AG08395 (cell line): ENCODE measurements around the gene PDCD1LG2.
"Not testable (repeated sequence)": the region's sequence is repeated elsewhere in the genome, so short reads cannot be mapped to it uniquely, and the experiment has no call there.

ENCODE experiments used
- DNase-seq: peaks from one replicate; pipeline ENCODE4 v3.0.0; 2012; ENCODE audit warnings: mixed read lengths, low spot score

The PDCD1LG2 gene

DNA sequence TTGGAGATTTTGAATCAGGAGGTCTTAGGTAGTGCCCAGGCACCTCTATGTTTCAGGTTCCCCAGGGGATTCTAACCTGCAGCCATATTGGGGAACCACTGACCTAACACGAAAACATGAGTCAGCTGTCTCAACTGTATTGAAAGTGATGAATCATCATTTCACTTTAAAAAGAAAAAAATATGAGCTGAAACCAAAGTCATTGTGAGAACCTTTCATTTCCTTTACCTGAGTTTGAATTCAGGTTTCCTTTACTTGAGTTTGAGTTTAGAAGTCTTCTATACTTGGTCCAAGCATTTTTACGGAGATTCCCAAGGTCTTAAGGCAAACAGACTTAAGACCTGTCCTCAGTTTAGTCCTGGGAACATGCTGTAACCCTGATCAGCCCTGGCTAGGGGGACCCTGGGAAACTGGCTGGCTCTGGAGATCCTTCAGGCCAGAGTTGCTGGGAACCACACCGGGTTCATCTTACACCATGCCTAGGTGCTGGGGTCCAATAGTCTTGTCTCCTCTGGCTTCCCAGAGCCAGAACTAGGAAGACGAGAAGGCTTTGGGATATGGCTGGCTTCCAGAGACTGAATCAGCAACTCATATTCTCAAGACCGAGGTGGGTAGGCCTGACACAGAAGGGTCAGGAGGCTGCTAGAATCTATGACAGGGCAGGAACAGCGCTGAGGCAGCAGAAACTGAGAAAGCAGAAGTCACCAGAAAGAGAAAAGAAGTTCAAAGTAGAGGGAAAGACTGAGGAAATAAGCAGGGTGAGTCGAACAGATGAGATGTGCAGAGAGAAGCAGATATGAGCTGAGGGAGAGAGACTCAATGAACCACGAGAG lies 16.4 kb upstream of the PDCD1LG2 start:
- peak; percentile 62 for DNase-seq

DNA sequence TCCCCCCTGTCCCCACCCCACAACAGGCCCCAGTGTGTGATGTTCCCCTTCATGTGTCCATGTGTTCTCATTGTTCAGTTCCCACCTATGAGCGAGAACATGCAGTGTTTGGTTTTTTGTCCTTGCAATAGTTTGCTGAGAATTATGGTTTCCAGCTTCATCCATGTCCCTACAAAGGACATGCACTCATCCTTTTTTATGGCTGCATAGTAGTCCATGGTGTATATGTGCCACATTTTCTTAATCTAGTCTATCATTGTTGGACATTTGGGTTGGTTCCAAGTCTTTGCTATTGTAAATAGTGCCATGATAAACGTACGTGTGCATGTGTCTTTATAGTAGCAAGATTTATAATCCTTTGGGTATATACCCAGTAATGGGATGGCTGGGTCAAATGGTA lies 15.6 kb upstream of the PDCD1LG2 start:
- DNase-seq = not testable (repeated sequence)

DNA sequence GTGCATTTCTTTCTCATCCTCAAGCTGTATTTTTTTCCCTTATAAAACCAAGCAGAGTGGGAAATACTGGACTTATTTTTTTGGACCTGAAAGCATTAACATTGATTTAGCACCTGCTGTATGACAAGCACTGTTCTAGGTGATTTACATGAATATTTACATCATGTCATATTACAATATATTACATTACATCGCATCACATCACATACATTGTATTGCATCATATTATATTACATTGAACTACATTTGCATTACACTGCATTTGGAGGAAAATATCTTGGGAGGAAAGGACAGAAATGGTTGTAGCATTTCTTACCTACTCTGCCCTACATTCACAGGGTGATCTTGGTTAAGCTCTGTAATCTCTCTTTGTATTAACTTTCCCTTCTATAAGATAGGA lies 11.2 kb upstream of the PDCD1LG2 start:
- no peak for DNase-seq

DNA sequence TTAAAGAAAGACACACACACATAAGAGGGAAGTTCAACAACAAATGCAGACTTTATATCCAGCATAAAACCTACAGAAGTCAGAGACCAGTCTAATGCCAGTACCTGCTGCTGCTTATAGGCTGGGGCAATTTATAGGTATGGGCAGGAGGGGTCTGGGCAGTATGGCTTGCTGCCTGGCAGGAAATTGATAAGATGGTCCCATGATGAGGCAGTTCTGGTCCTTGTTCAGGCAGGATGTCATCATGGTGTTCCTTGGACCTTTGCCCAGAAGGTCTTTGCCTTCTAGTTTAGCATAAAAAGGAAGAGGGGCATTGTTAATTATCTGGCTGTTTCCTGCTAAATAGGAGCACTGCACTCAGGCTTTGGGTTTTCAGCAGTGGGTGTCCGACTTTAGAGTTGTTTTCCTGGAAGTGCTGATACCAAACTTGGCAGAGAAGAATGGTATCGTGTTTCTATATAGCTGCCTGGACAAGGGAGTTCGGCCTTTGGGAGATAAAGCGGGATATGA lies 10.4 kb upstream of the PDCD1LG2 start:
- DNase-seq = no peak

DNA sequence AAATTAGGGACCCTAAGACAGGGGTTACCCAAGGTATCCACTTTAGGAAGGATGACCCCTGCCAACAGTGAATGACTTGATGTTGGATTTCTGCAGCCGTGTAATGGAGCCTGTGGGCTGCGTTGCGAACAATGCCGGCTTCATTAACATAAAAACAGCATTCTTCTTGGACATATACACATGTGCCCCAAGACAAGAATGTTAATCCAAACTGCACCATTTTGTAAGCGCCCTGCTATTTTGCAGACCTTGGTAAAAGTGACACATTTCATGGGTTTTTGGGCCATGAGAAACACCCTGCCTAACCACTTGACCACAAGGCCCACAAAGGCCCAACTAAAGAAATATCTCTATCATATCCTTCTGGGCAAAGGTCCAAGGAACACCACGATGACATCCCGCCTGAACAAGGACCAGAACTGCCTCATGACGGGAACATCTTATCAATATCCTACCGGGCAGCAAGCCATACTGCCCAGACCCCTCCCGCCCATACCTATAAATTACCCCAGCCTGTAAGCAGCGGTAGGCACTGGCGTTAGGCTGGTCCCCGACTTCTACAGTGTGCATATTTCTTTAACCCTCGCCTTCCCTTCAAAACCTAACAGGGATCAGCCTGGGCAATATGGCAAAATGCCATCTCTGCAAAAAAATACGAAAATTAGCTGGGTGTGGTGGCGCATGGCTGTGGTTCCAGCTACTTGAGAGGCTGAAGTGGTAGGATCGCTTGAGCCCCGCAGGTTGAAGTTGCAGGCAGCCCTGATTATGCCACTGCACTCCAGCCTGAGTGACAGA lies 9.7 kb upstream of the PDCD1LG2 start:
- DNase-seq = no peak

DNA sequence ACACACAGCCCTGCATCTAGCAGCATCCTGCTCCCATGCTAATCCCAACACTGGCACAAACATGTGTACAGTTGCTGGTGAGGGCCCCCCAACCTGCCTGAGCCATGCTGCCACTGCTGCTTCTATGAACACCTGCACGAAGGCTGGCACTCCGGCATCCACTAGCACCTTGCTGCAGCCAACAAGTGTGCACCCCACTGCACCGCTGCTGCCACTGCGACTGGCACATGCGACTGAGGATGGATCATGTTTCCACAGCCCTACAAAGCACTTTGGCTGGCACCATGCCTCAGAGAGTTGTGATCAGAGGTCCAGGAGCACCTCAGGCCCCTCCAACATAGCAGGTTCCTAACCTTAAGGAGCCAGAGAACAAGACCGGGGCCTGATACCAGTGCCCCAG lies 7.8 kb upstream of the PDCD1LG2 start:
- DNase-seq = no peak

DNA sequence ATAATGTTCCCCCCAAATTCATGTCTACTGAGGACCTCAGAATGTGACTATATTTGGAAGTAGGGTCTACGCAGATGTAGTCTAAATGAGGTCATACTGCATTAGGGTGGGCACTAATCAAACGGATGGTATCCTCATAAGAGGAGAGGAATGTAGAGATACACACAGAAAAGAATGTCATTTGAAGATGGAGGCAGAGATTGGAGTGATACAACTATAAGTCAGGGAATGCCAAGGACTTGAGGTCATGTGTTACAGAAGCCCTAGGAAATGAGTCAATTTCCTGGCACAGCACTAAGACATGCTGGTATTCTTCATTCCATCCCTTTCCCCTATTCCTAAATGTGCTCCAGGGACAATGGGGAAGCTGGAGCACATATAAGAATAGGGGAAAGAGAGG lies 758 bp upstream of the PDCD1LG2 start:
- peak; percentile 80 for DNase-seq

DNA sequence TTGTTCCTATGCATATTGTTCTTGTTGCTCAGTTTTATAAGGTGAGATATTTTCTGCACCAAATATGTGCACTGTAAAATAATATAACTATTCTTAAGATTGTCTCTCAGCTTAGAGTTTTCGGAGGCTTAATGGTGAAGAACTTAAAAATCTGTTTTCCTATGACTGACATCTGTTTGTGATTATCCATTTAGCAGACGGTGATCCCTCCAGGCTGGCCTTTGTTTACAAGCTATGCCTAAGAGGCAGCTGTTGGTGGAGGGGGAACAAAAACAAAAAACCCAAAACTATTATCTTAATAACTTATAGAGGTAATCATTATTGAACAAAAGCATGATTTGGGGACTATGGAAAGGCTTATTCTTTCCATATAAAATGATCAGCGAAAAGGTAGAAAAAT lies 658 bp downstream of the PDCD1LG2 start:
- no peak for DNase-seq

DNA sequence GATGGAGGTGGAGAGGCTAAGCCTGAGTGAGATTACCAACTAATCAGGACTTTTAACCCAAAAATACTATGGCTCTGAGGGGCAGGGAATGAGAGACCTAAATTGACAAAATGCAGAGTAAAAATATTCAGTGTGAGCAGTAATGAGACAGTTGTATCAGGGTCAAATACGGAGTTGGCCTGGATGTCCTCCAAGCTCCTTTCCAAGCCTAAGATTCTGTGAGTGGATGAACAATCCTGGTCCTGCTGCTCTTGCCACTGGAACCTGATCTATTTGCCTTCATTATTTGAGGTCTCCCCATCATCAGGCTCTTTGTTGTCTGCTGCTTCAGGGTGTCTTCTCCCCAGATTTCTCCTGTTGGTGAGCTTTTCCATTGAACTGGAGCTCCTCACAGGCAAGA lies 1.1 kb downstream of the PDCD1LG2 start:
- no peak for DNase-seq

DNA sequence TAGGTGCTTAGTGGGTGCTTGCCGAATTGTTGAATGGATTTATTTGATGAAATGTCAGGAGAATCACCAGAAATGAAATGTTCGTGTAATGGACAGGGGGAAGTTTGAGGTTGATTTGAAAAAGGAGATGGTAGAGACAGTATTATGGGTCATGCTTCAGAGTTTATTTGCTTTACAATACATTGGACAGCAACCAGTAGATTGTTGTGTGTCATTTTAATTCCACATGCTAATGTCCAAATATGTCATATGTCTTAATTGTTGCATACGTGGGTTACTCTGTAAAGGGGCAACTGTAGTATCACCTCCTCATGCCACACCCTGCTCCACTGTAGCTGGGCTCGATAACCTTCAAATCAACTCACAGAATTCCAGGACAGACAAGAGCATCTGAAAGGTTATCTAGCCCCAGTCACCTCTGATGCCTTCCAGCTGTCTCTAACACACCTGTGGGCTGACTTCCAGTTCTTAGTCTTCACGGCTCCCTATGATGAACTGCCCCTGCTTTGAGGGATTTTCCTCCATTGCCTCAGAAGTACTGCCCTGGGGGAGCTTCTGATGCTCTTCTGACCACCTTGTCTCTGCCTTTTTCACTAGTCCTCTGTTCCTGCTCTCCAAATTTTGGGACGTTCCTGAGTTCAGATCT lies 1.7 kb downstream of the PDCD1LG2 start:
- DNase-seq = no peak

DNA sequence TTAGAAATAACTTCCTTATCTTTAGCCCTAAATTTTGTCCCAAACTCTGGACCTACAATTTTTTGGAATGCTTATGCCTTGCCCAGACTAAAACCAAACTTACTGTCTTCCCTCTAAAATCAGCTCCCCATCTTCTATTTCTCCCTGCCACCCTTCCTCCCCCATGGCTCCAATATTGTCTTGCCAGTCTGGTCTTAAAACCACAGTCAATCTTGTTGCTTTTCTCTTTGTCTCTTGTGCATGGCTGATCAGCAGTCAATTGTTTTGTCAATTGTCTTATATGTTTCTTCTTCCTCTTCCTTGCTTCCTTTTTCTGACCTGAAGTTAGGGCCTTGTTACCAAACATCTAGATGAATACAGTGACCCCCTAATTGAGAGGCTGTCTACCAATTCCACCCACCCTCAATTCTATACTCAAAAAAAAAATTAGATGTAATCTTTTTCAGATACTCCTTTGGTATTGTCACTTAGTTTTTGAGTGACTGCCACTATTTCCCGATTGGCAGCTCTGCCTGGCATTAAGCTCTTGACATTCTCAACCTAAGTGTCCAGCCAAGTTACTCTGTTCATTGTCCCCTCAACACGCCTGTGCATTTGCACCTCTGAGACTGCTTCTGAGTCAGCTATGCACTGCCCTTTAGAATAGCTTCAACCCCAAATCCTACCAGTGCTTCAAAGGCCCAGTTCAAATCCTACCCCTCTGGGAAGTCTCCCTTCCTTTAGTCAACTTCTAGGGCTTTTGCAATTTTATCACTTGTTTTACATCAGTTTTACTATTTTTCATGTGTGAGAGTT lies 2.5 kb downstream of the PDCD1LG2 start:
- no peak for DNase-seq

DNA sequence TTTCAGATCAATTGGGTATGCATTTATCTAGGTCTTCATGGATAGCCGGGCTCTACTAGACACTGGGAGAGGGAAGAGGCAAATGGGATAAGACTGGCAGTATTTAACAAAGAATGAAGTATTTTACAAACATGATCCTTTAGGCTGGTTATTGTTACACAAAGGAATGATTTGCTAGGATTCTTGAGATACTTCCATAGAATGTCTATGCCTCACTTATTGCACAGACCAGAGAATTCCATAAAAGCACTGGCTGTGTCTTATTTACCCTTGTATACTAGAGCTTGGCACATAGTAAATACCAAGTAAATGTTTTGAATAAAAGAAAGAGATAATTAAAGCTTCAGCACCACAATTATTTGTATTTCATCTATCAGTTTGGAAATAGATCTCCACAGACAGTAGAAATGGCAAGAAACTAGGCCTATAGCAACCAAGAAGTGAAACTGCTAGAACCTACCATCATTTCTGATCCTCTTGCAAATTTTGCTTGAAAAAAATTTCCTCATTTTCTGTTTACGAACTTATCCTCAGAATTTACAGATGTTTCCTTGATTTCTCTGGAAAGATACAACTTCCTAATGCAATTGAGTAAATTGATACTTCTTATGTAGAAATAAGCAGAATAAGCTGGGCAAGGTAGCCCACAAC lies 3.8 kb downstream of the PDCD1LG2 start:
- no peak for DNase-seq

DNA sequence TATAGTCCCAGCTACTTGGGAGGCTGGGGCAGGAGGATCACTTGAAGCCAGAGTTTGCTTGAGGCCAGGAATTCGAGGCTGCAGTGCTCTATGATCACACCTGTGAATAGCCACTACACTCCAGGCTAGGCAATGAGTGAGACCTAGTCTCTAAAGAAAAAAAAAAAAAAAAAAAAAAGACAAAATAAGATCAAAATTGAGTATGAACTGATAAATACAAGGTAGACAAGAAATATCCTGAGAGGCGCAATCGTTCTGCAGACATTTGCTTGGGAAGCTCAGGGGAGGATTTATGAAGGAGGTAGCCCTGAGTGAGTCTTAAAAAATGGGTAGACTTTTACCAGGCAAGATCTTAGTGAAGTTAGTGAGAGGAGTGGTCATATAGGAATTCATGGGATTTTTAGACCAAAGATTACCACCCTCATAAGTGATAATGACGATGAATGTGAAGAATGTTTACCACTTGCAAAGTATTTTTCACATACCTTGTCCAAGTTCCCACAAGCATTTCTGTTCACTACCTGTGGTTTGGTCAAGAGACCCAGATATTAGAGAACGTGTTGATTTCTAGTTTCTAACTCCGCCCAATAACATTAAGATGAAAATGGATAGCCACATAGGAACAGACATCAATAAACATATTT lies 4.4 kb downstream of the PDCD1LG2 start:
- DNase-seq = no peak

DNA sequence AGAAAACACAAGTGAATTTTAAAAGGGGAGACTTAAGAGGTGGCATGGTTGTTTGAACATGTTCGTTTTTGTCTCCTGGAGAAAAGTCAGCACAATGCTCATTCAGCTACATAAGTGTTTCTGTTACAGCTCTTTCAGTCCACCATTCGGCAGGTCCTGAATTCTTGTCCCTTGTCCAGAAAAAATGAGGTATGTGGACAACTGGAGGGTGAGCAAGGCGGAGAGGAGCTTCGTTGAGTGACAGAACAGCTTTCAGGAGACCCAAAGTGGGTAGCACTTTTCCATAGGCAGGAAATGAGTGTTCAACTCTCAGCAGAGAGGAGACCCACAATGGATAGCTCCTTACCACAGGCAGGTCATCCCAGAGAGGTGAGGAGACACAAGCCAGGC lies 4.9 kb downstream of the PDCD1LG2 start:
- no peak for DNase-seq

DNA sequence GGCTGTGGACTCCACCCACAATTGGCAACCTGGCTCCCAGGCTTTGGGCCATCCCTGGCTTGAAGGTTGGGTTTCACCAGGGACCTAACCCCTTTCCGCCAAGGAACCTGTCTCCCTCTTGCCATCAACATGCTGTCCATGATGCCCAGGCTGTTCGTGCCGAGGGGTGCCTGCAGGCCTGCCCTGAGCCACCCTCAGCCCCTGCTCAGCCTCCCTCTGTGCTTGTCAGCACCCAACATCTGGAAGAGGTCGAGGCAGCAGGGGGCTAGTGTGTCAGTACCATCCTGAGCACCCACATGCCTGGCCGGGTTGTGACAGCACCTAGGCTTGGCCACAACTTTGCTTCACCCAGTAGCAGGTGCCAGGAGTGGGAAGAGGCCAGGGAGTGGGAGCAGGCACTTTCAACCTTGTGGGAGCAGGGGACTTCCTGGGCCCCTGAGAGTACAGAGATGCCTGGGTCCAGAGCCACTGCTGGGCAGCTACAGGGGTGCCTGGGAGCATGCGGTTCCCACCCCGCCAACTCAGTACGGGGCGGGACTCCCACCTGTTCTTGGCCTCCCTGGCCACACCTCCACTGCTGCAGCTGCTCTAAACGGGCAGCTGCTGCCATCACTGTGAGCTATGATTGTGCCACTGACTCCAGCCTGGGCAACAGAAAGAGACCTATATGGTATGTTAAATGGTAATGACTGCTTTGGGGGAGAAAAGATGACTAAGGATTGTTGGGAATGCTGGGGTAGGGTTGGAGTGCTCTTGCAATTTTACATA lies 6.3 kb downstream of the PDCD1LG2 start:
- no peak for DNase-seq

DNA sequence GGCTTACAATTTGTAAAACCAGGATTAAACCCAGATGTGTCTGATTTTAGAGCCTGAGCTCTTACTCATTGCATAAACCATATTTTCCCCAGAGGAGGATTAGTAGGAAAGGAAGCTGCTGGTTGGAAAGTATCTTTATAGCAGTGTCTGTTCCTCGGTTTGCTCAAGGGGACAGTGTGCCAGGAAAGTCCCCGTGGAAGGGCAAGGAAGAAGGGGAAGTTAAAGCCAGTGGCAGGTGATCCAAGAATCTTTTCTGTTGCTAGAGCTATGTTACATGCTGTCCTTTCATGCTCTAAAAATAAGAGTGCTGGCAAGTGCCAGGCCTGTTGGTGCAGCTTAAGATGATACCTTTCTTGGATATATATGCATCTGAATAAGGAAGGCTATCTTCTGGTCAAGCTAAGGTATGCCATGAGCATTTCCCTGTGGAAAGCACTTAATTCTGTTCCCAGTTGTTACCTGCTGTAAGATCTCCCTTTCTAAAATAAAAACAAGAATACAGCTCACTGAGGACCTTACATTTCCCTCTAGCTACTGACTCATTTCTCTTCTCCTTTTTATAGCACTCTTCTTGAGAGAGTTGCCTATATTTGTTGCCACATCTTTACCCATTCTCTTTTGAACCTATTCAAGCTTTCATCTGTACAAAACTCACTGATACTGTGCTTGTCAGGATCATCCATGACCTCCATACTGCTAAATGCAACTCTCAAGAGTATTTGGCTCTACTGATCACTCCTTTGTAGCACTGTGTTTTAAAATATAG lies 8.0 kb downstream of the PDCD1LG2 start:
- DNase-seq = peak; percentile 69

DNA sequence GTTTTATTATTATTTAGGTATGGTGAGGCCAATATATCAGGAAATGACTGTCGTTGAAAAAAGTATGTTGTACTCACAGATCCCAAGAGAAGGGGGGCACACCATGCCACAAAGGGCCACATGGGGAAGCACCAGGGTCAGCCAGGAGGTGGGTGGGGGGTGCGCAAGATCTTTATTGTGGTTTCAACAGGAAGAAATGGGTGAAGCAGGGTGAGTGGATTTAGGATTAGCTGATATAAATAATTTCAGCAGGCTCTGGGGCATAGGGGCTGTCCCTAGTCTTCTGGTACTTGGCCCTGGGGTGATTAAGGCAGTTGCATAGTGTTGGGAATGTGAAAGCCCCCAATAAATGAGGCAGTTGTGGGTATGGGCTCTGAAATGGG lies 8.6 kb downstream of the PDCD1LG2 start:
- no peak for DNase-seq

DNA sequence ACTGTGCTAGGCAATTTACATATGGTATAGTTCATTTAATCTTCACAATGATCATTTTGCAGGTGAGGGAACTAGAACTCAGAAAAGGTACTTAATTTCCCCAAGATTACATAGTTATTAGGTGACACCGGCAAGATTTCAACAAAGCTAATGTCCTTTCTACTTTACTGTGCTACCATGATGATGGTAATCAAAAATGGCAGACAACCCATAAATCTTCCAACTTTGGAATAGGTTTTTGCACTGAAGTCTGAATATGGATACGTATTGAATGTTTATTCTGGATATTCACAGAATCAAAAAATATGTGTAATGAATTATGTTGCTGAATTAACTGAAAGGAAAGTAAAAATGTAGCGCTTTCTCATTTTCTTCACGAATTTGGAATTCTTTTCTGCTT lies 13.8 kb downstream of the PDCD1LG2 start:
- DNase-seq = no peak

DNA sequence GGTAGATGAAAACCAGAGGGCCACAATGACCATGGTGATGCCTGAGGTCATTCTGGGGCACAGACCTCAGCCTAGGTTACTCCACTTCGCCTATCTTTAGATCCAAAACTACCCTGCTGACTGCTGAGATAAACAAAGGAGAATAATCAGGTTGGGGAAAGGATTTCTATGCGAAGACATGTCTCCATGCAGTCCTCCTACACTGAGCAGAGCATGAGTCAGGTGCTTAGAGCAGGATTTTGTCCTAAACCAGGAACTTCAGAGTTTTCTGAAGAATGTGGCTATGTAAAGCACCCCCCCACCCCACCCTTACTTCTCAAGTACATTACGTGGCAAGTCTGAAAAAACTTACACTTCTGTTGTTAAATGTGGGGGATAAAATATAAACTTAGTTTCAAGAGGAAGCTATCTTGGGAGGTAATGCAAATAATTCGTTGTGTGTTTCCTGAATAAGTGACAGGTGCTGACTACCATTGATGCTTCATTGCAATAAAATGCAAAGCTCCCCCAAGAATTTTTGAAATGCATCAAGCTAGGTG lies 19.4 kb downstream of the PDCD1LG2 start:
- no peak for DNase-seq
